NCI-H748 (cell line): ENCODE measurements around the gene ADISSP.

Experiments
- DNase-seq: peaks from one replicate; lab custom pipeline; 2025; ENCODE audit not compliant: unreplicated experiment; lab: John Stamatoyannopoulos, UW

Gene ADISSP

GRCh38 chr20:3739926-3740451, 27.6 kb downstream of the ADISSP start:
- no peak for DNase-seq

DNA sequence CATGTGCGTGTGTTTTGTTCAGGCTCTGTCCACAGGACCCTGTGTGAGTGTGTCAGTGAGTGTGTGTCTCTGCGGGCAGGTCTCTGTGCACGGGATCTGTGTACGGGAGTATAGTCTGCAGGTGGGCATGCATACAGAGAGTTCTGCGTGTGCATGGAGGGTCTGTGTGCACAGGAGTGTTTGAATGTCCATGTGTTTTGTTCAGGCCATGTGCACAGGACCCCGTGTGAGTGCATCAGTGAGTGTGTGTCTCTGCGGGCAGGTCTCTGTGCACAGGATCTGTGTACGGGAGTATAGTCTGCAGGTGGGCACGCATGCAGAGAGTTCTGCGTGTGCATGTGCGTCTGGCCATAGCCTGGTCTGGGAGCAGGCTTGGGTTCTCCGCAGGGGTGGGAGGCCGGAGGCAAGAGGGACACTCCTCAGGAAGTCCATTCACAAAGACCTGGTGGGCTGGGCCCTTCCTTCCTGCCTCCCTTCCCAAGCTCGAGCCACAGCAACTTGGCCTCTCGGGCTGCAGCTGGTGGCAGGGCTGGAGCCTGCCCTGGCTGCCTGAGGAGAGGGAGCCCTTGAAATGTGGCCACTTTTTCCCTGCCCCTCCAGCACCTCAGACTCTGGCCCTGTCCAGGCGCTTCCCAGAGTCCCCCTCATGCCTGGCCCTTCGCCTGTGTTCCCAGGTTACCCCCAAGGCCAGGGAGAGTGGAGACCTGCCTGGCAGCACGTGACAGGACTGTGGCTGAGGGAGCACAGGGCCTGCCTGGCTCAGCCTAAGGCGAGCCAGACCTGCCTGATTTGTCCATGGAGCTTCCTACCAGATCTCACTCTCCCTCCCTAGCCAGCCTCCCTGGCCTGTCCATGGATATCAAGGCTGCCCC, 28.3 kb downstream of the ADISSP start:
- DNase-seq = no peak

DNA sequence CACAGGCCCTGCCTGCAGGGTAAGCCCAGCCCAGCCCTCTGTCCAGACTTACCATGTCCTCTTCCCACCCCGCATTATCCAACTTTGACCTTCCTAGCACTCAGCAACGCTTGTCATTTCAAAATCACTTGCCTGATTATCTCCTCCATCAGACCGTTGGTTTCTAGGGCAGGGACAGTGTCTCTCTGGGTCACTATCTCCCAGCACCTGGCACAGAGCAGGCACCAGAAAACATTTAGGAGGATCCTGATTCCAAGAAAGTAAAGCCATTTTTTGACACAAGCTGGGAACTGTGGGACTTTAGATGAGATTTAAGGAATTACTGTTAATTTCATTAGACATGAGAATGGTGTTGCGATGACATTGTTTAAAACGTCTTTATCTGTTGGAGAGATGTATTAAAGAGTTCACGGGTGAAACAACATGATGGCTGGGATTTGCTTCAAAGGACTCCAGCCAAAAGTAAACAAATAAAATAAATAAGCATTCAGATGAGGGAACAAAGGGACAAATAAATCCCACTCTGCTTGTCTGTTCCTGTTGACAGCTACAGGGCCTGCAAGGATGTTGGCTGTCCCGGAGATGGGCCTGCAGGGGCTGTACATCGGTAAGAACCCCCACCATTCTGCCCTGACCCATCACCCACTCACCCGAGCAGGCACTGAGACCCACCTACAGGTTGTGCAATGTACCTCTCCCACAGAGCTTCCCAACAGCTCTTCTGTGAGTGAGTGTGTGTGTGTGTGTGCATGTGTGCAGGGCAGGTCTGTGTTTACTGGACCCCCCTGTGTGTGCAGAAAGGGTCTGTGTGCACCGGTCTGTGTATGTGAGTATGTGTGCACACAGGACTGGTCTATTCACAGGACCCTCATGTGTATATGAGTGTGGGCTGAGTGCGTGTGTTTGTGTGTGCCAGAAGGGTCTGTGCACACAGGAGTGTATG, 29.2 kb downstream of the ADISSP start:
- DNase-seq = no peak

DNA sequence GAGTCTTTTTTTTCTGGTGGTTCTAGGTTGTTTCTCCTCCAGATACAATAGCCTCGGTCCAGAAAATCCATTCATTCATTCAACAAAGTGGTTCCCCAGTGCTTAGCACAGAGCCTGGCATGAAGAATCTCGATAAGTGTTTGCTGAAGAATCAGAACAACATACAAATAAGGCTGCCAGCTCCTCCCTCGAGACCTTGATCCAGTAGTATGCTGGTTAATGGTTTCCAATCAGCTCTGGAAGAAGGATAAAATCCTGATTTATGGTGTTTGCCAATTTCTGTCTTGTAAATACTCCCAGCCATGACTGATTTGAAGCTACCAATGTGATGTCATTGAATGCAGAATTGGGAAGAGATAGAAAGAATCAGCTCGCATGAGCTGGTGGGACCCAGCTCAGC, 31.8 kb downstream of the ADISSP start:
- DNase-seq = no peak

GRCh38 chr20:3734111-3734843, 33.3 kb downstream of the ADISSP start:
- DNase-seq = no peak

DNA sequence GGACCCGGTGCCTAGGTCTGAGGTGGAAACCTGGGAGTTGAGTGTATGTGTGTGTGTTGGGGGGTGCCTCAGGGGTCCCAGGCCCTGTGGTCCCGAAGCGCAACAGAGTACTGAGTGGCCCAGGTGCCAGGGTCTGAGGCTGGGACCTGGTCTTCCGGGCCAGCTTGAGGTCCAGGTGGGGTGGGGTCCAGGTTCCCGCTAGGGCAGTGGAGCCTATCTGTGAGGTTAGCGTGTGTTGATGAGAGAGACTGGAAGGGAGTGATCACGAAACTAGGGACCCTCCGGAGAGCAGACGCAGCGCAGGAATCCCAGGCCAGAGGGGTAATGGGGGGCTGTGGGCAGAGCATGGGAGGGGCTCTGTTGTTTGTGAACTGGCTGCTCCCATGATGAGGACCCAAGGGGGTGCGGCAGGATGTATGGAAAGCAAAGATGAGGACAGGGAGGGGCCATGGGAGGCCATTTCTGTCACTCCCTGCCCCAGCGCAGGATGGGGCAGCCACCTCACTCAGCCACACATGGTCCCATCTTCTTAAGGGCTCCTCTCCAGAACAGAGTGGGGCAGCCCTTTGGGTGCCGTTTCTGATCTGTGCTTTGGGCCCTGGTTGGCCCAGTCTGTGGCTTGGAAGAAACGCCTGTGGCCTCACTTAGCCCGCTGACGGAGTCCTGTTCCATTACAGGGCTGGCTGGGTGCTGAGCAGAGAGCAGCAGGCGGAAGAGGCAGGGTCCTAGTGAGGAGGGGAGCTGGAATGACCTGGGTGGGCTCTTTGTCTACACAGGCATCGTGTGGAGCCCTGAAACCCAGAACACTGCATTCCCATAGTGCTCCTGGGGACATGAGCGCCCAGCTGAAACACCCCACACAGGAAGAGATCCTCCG, 34.2 kb downstream of the ADISSP start:
- no peak for DNase-seq

DNA sequence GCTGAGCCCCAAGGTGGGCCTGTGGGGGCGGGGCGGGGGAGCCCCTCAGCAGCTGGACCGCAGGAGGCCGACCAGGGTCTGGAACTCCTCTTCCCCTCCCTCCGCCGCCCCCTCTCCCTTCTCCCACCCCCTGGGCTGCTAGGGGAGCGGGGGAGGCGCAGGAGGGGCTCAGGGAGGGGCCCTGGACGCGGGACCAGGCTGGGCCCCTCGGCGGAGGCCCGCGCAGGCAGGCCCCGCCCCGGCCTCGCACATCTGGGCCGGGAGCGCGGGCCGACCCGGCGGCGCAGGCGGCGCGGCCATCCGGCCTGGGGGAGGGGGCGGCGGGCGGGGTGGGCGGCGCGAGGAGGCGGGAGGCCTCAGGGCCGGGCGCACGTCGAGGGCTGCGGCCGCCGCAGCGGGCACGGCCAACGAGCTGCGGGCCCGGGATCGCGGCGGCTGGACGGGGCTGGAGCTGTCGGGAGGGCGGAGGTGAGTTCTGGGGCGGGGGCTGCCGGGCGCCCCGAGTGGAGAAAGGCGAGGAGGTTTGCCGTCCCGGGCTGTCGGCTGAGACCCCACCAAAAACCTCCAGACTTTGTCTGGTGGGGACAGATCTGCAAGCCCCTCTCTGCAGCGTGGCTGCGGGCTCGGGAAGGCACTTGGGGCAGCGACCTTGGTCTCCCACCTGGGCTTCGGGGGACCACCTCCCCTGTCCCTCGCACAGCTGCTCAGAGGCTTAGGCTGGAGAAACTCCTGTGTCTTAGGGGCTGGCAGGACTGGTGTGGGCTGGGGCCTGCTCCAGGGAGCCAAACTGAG, 35.0 kb downstream of the ADISSP start, which contains the start of gene HSPA12B:
Gene HSPA12B (plus strand): TSS at position 359 of the 792 bp plus-strand sequence. CDS start 5,990 bp downstream, outside the sequence.
- DNase-seq = no peak

DNA sequence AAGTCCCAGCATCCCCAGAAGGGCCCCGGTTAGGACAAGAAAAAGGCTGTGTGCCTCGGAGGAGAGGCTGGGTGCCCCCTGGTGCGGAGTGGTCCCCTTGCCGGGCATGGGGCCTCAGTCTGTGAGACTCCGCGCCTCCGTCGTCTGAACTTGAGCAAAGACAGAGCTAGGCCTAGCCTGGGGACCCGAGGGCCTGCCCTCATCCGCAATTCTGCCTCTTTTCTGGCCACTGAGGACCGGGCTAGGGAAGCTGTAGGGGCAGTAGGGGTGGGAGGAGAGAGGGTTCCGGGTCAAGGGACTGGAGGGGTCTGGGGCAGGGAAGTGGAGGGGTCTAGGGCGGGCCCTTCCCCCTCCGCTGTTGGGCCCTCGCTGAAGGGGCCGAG, 35.6 kb downstream of the ADISSP start:
- no peak for DNase-seq

DNA sequence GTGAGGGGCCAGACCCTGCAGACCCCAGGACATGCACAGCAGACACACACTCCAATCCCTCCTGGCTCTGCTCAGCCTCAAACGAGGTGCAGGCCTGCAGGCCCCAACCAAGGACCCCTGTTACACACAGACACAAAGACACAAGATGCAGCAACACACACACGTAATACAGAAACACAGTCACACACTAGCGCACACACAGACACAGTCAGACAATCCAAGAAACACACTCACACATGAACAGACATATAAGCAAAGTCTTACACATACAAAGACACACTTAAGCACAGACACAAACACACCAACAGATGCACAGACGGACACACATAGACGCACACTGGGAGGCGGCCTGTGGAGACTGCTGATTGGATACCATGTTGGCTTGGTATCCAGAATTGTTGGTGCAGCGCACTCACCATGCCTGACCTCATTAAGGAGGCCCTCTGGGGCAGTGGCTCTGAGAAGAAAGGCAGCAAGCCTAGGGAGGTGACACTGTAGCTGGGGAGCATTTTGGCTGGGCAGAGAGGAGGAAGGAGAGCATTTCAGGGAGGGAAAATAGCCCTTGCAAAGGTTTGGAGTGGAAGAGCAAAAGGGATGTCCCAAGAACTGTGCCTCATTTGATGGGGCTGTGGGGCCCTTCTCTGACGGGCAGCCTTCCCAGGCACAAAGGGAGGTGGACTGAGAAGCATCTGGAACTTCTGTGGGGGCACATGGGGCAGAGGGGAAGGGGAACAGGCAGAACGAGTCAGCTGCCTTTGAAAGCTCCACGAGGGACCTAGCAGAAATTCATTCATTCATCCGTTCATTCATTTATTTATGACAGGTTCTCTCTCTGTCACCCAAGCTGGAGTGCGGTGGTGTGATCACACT, 36.5 kb downstream of the ADISSP start:
- DNase-seq = no peak

DNA sequence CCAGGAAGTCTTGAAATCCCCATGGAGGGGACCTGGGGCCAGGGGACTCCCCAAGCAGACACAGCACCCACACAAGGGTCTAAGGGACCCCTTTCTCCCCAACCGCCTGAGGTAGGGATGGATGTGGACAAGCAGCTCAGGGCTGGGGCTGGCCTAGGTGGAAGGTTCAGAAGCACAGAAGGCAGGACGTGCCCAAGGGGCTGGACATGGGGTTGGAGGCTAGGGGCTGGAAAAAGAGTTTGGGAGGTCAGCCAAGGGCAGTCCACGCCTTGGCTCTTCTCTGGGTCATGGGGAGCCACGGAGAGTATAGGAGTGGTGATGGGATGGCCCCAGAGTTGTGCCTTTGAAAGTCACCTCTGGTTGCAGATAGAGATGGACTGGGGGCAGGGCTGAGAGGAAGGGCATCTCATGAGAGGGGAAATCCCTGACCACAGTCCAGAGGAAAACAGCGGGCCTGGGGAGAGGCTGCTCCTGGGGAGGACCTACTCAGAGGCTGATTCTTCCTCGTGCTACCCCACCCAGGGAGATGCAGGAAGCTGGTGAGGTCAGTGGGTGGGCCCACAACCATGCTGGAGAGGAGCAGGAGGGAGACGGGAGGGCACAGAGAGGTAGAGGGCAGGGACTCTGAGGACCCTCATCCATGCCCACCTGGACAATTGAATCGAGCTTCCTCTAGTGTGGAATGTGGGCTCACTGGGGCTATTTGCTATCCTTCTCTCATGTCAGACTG, 37.6 kb downstream of the ADISSP start:
- DNase-seq = no peak

DNA sequence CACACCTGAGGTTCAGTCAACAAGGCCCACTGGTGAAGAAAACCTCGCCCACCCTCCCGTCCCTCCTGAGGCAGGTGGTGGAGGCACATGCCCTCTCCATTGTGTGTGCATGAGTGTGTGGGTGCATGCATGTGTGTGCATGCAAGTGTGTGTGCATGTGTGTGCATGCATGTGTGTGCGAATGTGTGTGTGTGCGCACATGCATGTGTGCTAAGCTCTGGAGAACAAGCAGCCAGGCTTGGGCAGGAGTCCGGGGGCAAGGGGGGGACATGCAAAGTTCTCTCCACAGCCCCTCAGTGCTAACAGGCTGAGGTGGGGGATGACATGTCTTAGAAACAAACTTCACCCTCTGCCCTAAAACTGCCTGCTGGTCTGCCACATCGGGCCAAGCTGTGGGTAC, 38.2 kb downstream of the ADISSP start:
- no peak for DNase-seq

DNA sequence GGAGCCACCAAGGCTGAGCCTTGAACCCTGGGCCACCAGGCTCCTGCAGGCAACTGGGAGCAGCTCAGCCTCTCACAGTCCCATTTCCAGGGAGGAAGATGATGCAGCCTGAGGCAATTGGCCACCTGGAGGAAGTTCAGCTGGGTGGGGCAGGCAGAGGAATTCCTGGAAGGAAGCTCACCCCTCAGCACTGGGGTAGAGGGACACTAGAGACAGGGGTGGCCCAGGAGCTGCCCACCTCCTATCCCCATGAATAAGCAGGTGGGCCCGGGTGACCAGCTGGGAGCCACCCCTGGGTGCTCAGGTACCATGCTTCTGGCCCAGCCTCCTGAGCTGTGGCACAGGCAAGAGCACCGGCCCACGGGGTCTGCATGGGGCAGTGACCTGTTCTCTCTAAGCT, 38.7 kb downstream of the ADISSP start:
- no peak for DNase-seq

DNA sequence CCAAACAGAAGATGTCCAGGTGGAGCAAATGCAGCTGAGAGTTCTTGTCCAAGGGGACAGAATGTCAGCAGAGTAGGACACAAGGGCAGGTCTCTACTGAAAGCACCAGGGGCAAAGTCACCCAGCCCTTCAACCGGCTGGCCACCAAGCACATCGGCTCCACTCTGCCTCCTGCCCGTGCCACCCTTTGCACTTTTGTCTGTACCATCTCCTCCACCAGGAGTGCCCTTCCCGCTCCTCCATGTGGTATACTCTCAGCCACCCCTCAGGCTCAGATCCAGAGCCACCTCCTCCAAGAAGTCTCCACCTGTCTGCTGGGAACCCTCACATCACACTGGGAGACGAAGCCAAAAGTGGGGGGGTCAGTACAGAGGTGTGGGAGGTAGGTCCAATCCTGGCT, 39.2 kb downstream of the ADISSP start:
- DNase-seq = no peak

GRCh38 chr20:3727401-3728021, 40.0 kb downstream of the ADISSP start:
- DNase-seq = no peak

- DNase-seq = no peak
These were observed 43.2 kb downstream of the ADISSP start for GRCh38 chr20:3724356-3724755.

GRCh38 chr20:3723284-3723683, 44.3 kb downstream of the ADISSP start:
- DNase-seq = no peak

- DNase-seq = no peak
These were observed 45.6 kb downstream of the ADISSP start for GRCh38 chr20:3721912-3722311.
